GM12892 (cell line): ENCODE results near the gene HSPA12A.

Experiments used
- DNase-seq: peaks from one replicate; pipeline ENCODE4 v3.0.0; 2011; ENCODE audit not compliant: insufficient read length
- FAIRE-seq: peaks from 2 replicates; lab custom pipeline; 2011; peaks lifted over from hg19 to GRCh38; lab: Jason Lieb, UNC
- POLR2A ChIP-seq: IDR thresholded peaks from 2 replicates; pipeline ENCODE4 v1.6.1; 2011; ENCODE audit warnings: low read depth, low read length, control low read depth
- POLR2AphosphoS5 ChIP-seq: IDR thresholded peaks from 2 replicates; pipeline ENCODE4 v1.6.1; 2011; ENCODE audit warnings: low read depth, low read length, control low read depth
- TAF1 ChIP-seq: IDR thresholded peaks from 2 replicates; pipeline ENCODE4 v1.6.1; 2011; ENCODE audit warnings: low read depth, mild to moderate bottlenecking, control low read depth, low read length, borderline replicate concordance

Gene HSPA12A

GRCh38 chr10:116708877-116709276 lies 33.5 kb downstream of the HSPA12A start:
- no peak for DNase-seq
- no peak for TF ChIP-seq POLR2AphosphoS5
- TF ChIP-seq POLR2A: no peak
- TF ChIP-seq TAF1: no peak
- FAIRE-seq: no peak

GRCh38 chr10:116708391-116708821 lies 34.0 kb downstream of the HSPA12A start:
- TF ChIP-seq POLR2AphosphoS5: no peak
- TF ChIP-seq POLR2A: no peak
- TF ChIP-seq TAF1: no peak
- FAIRE-seq: no peak
- DNase-seq: no peak

GRCh38 chr10:116707981-116708380 lies 34.4 kb downstream of the HSPA12A start:
- FAIRE-seq: no peak
- DNase-seq: no peak
- no peak for TF ChIP-seq TAF1
- no peak for TF ChIP-seq POLR2AphosphoS5
- TF ChIP-seq POLR2A: no peak

- FAIRE-seq: no peak
- DNase-seq: no peak
- no peak for TF ChIP-seq POLR2AphosphoS5
- no peak for TF ChIP-seq POLR2A
- no peak for TF ChIP-seq TAF1
Observed at GRCh38 chr10:116706281-116706680, 36.1 kb downstream of the HSPA12A start.

- FAIRE-seq: no peak
- DNase-seq: no peak
- TF ChIP-seq POLR2A (no peak), POLR2AphosphoS5 (no peak), TAF1 (no peak)
Observed at GRCh38 chr10:116705498-116705897, 36.9 kb downstream of the HSPA12A start.

- DNase-seq: no peak
Observed at GRCh38 chr10:116704926-116705325, 37.4 kb downstream of the HSPA12A start.

GRCh38 chr10:116702165-116702564 lies 40.2 kb downstream of the HSPA12A start:
- no peak for FAIRE-seq
- DNase-seq: no peak

More at GRCh38 chr10:116704926-116705325, 37.4 kb downstream of the HSPA12A start:
- no peak for TF ChIP-seq TAF1
- TF ChIP-seq POLR2AphosphoS5: no peak
- TF ChIP-seq POLR2A: no peak
- no peak for FAIRE-seq

GRCh38 chr10:116699471-116700150 lies 42.8 kb downstream of the HSPA12A start:
- no peak for FAIRE-seq
- DNase-seq: no peak

More at GRCh38 chr10:116702165-116702564, 40.2 kb downstream of the HSPA12A start:
- TF ChIP-seq POLR2AphosphoS5: no peak
- TF ChIP-seq TAF1: no peak
- TF ChIP-seq POLR2A: no peak

GRCh38 chr10:116699049-116699448 lies 43.3 kb downstream of the HSPA12A start:
- TF ChIP-seq POLR2AphosphoS5: no peak
- TF ChIP-seq POLR2A: no peak
- TF ChIP-seq TAF1: no peak
- no peak for DNase-seq
- no peak for FAIRE-seq

More at GRCh38 chr10:116699471-116700150, 42.8 kb downstream of the HSPA12A start:
- TF ChIP-seq TAF1 (no peak), POLR2AphosphoS5 (no peak), POLR2A (no peak)

- TF ChIP-seq POLR2A (no peak), POLR2AphosphoS5 (no peak), TAF1 (no peak)
- DNase-seq (no peak), FAIRE-seq (no peak)
Observed at GRCh38 chr10:116698364-116698763, 44.0 kb downstream of the HSPA12A start.

GRCh38 chr10:116697816-116698215 lies 44.5 kb downstream of the HSPA12A start:
- TF ChIP-seq TAF1 (no peak), POLR2A (no peak), POLR2AphosphoS5 (no peak)
- FAIRE-seq (no peak), DNase-seq (no peak)

GRCh38 chr10:116696919-116697318 lies 45.4 kb downstream of the HSPA12A start:
- TF ChIP-seq POLR2A (no peak), POLR2AphosphoS5 (no peak), TAF1 (no peak)
- no peak for DNase-seq
- FAIRE-seq: no peak

GRCh38 chr10:116694927-116695268 lies 47.5 kb downstream of the HSPA12A start:
- FAIRE-seq (no peak), DNase-seq (no peak)
- TF ChIP-seq POLR2A (no peak), TAF1 (no peak), POLR2AphosphoS5 (no peak)
